ENCODE results near the gene SPDYE6. TPM values are rescaled to one million over a fixed set of nuclear protein-coding genes. Genes with fewer than 3 reads are reported as not detected.

SPDYE6 gene
- total RNA-seq, 2 experiments from 2014 or later, result 0.13 TPM; not detected in 1

DNA sequence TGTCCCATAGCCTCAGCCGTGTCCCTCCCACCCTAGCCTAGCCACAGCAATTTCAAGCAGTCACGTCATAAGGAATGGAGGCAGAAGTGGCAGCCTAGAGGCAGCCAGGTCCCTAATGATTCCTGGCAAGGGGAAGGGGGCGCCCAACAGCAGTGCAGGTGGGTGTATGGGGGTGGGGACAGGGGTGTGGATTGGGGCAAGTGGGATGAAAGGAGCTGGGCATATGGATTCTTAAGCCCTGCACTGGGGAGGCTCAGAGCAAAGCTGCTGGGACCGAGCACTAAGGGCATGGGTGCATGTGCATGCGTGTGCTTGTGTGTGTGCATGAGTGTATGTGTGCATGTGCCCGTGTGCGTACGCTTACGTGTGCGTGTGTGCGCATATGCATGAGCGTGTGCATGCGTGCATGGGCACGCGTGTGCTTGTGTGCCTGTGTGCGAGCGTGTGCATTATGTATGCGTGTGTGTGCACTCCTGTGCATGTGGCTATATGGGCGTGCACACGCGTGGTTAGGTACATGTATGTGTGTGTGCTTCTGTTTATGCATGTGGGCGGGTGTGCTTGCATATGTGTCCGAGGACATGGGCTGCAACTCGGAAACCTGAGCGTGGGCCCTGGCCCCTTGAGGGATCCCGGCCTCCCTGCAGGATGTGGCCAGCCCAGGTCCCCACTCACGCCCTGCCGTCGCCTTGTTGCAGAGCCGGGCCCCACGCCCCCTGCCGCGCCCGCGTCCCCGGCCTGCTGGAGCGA is 35.5 kb downstream of the SPDYE6 start:
- Mint-ChIP-seq H3K27ac (no peak overlapping the region), H3K27me3 (peaks cover 5% of the 10 kb centered on the region), H3K36me3 (ENCODE audit: low read depth) (no peaks in the 10 kb centered on the region), H3K4me1 (no peaks in the 10 kb centered on the region), H3K9me3 (no peaks in the 10 kb centered on the region), H3K4me3 (no peak overlapping the region)
- ChIA-PET POLR2A (no interaction called here), CTCF (no interaction called here)
- no peak for DNase-seq

DNA sequence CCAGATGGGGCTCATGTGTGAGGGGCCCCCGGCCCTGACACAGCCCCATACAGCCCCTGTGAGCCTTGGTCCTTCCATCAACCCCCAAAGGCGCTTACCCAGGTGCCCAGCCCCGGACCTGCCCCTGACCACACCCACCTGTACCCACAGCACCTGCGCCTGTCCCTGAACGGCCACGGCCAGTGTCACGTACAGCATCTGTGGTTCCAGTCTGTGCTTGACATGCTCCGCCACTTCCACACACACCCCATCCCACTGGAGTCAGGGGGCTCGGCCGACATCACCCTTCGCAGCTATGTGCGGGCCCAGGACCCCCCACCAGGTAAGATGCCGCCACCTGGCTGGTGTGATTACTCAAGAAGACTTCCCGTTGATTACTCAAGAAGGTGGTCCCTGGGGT is 36.1 kb downstream of the SPDYE6 start:
- H3K27ac Mint-ChIP-seq, result no peak overlapping the region
- H3K4me1 Mint-ChIP-seq, result no peaks in the 10 kb centered on the region
- no peaks in the 10 kb centered on the region for H3K36me3 Mint-ChIP-seq (ENCODE audit: low read depth)
- CTCF ChIA-PET, result no interaction called here
- no peak for DNase-seq
- POLR2A ChIA-PET, result interaction anchor here (0.8 kb wide), 1 partner anchor 13 kb away, joined by 3 read pairs; no protein-coding TSS in a partner anchor
- H3K4me3 Mint-ChIP-seq, result no peak overlapping the region
- H3K9me3 Mint-ChIP-seq, result no peaks in the 10 kb centered on the region
- H3K27me3 Mint-ChIP-seq, result peaks cover 5% of the 10 kb centered on the region

DNA sequence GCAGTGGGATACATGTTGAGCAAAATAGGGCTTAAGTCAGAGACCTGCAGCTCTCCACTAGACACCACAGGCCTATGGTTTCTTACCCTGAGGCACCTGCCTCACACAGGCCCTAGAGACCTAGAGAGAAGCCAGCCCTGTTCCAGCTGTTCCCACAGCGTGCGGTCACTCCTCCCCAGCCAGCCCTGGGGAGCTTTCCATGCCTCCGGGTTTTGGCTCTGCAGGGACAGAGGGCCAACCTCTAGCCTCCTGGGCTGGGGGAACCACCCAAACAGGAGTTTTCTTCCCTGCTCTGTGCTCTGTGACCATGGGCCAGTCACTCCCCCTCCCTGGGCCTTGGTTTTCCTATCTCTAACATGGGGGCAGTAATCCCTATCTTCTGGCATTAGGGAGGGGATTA is 36.6 kb downstream of the SPDYE6 start:
- Mint-ChIP-seq H3K36me3 (ENCODE audit: low read depth) (no peaks in the 10 kb centered on the region), H3K4me3 (no peak overlapping the region), H3K4me1 (no peaks in the 10 kb centered on the region), H3K27me3 (peaks cover 5% of the 10 kb centered on the region), H3K27ac (no peak overlapping the region), H3K9me3 (no peaks in the 10 kb centered on the region)
- no peak for DNase-seq
- POLR2A ChIA-PET, result interaction anchor here (0.8 kb wide), 1 partner anchor 13 kb away, joined by 3 read pairs; no protein-coding TSS in a partner anchor
- CTCF ChIA-PET, result no interaction called here

DNA sequence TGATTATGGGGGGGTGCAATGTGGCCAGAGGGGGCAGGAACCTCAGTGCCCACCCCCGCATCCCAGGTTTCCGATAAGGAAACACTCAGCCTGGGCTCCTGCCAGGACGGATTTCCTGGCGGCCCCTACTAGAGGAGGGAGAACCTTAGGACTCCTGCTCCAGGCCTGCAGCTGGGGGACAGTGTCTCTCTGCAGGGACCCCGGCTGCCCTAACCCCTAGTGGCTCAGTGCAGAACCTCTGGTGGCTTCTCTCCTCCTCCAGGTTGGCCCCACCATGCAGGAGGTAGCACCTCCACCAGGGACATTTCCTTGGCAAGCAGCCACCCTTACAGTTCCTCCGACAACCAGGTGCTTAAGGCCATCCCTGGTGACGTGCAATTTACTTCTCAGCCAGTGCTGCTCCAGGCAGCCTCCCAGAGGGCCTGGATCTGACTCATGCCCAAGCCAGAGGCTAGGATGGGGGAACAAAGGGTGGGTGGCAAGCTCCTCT is 37.7 kb downstream of the SPDYE6 start:
- H3K27me3 Mint-ChIP-seq, result peaks cover 5% of the 10 kb centered on the region
- no peak for DNase-seq
- no peak overlapping the region for H3K27ac Mint-ChIP-seq
- ChIA-PET POLR2A (no interaction called here), CTCF (no interaction called here)
- no peaks in the 10 kb centered on the region for H3K9me3 Mint-ChIP-seq
- no peaks in the 10 kb centered on the region for H3K4me1 Mint-ChIP-seq
- H3K36me3 Mint-ChIP-seq (ENCODE audit: low read depth), result no peaks in the 10 kb centered on the region
- no peak overlapping the region for H3K4me3 Mint-ChIP-seq

- H3K27me3 Mint-ChIP-seq, result peaks cover 1% of the 10 kb centered on the region
- no peak overlapping the region for H3K4me3 Mint-ChIP-seq
- no peaks in the 10 kb centered on the region for H3K36me3 Mint-ChIP-seq (ENCODE audit: low read depth)
- no peaks in the 10 kb centered on the region for H3K9me3 Mint-ChIP-seq
- ChIA-PET CTCF (no interaction called here), POLR2A (no interaction called here)
- no peaks in the 10 kb centered on the region for H3K4me1 Mint-ChIP-seq
- H3K27ac Mint-ChIP-seq, result no peak overlapping the region
- DNase-seq, result no peak
Measured at GRCh38 chr7:102317231-102318059, 38.8 kb downstream of the SPDYE6 start.

DNA sequence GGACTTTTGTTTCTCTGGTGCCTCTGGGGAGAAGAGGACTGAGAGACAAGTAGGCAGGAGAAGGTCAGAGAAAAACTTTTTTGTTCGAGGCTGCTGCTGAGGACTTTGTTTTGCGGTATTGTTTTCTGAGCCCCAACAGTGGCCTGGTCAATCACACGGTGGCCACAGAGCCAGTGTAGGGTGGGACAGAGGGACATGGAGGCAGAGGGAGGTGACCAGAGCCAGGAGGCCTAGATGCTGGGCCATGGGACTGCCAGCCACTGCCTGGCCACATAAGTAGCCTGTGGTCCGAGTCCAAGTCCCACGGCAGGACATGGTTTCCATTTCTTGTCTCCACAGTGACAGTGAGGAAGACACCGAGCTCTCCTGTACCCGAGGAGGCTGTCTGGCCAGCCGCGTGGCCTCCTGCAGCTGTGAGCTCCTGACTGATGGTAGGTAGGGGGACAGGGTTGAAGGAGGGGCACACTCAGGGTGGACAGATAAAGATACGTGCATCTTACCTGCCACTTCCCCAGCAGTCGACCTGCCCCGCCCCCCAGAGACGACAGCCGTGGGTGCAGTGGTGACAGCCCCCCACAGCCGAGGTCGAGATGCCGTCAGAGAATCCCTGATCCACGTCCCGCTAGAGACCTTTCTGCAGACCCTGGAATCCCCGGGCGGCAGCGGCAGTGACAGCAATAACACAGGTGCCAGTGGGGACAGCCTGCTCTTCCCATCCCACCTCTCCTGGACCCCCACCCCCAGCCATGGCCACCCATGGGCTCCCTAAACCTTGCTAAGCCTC is 42.1 kb downstream of the SPDYE6 start:
- Mint-ChIP-seq H3K4me3 (no peak overlapping the region), H3K9me3 (no peaks in the 10 kb centered on the region), H3K27ac (no peak overlapping the region), H3K27me3 (no peaks in the 10 kb centered on the region), H3K36me3 (ENCODE audit: low read depth) (no peaks in the 10 kb centered on the region), H3K4me1 (no peaks in the 10 kb centered on the region)
- DNase-seq, result no peak
- POLR2A ChIA-PET, result no interaction called here
- CTCF ChIA-PET, result no interaction called here

DNA sequence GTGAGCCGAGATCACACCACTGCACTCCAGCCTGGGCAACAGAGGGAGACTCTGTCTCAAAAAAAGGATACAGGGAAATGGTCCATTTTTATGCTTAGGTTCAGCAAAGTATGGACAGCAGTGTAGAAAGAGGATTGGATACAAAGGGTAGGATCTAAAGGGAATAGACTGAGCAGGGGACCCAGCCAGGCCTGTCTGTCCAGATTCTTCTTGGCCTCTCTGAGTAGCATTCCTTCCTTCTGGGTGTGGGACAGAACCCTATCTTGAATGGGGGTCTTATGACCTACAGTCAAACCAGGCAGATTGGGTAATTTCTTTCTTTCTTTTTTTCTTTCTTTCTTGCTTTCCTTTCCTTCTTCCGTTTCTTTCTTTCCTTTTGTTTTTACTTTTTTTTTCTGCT is 43.9 kb downstream of the SPDYE6 start:
- POLR2A ChIA-PET, result no interaction called here
- H3K27me3 Mint-ChIP-seq, result no peaks in the 10 kb centered on the region
- no peak overlapping the region for H3K4me3 Mint-ChIP-seq
- no peak overlapping the region for H3K27ac Mint-ChIP-seq
- peaks cover 9% of the 10 kb centered on the region for H3K4me1 Mint-ChIP-seq
- no peak for DNase-seq
- no peaks in the 10 kb centered on the region for H3K9me3 Mint-ChIP-seq
- no peaks in the 10 kb centered on the region for H3K36me3 Mint-ChIP-seq (ENCODE audit: low read depth)
- CTCF ChIA-PET, result no interaction called here

GRCh38 chr7:102310414-102310815 is 45.8 kb downstream of the SPDYE6 start:
- Mint-ChIP-seq H3K27me3 (no peaks in the 10 kb centered on the region), H3K27ac (no peak overlapping the region), H3K4me3 (no peak overlapping the region), H3K9me3 (no peaks in the 10 kb centered on the region), H3K4me1 (peaks cover 24% of the 10 kb centered on the region), H3K36me3 (ENCODE audit: low read depth) (no peaks in the 10 kb centered on the region)
- ChIA-PET POLR2A (no interaction called here), CTCF (interaction anchor here (1.1 kb wide), 1 partner anchor 32 kb away, joined by 3 read pairs; no protein-coding TSS in a partner anchor)
- no peak for DNase-seq

- Mint-ChIP-seq H3K4me1 (peaks cover 34% of the 10 kb centered on the region), H3K4me3 (peak overlapping the region; percentile 30), H3K27ac (peak overlapping the region; percentile 72), H3K27me3 (no peaks in the 10 kb centered on the region), H3K36me3 (ENCODE audit: low read depth) (no peaks in the 10 kb centered on the region), H3K9me3 (no peaks in the 10 kb centered on the region)
- ChIA-PET CTCF (interaction anchor here (0.6 to 1.2 kb wide), 2 partner anchors 25 to 1671 kb away, joined by 3 to 4 read pairs; no protein-coding TSS in a partner anchor), POLR2A (interaction anchor here (1.0 to 1.9 kb wide), 3 partner anchors 13 to 105 kb away, joined by 3 to 6 read pairs (median 3); partner anchors contain the start of gene PRKRIP1)
- DNase-seq, result peak; percentile 63
Measured at GRCh38 chr7:102306916-102307677, 49.1 kb downstream of the SPDYE6 start.

DNA sequence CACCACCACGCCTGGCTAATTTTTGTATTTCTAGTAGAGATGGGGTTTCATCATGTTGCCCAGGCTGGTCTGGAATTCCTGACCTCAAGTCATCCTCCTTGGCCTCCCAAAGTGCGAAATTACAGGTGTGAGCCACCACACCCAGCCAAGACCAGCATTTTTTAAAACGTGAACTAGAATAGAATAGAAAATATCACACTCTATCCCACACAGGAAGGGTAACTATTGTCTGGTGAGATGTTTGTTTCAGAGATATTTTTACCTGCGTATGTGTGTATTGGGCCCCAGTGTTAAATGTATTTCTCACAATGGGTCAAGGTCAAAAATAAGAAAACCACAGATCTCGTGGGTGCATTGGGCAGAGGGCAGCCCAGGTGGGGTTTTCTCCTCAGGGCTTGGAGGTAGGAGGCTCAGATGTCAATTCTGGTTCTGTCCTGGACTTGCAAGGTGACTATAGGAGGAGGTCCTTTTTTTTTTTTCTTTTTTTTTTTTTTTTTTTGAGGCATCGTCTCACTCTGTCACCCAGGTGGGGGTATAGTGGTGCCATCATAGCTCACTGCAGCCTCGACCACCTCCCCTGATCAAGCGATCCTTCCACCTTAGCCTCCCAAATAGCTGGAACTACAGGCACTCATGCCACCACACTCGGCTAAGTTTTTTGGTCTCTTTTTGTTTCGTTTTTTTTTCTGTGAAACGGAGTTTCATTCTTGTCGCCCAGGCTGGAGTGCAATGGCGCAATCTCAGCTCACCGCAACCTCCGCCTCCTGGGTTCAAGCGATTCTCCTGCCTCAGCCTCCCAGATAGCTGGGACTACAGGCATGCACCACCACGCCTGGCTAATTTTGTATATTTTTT is 50.6 kb downstream of the SPDYE6 start:
- Mint-ChIP-seq H3K4me3 (no peak overlapping the region), H3K27ac (peak overlapping the region; percentile 76), H3K27me3 (no peaks in the 10 kb centered on the region), H3K9me3 (no peaks in the 10 kb centered on the region), H3K36me3 (ENCODE audit: low read depth) (no peaks in the 10 kb centered on the region), H3K4me1 (peaks cover 34% of the 10 kb centered on the region)
- POLR2A ChIA-PET, result interaction anchor here (1.9 kb wide), 1 partner anchor 91 kb away, joined by 6 read pairs; the partner anchor contains the start of gene PRKRIP1
- CTCF ChIA-PET, result interaction anchor here (1.2 kb wide), 1 partner anchor 23 kb away, joined by 3 read pairs; no protein-coding TSS in a partner anchor
- DNase-seq, result no peak

DNA sequence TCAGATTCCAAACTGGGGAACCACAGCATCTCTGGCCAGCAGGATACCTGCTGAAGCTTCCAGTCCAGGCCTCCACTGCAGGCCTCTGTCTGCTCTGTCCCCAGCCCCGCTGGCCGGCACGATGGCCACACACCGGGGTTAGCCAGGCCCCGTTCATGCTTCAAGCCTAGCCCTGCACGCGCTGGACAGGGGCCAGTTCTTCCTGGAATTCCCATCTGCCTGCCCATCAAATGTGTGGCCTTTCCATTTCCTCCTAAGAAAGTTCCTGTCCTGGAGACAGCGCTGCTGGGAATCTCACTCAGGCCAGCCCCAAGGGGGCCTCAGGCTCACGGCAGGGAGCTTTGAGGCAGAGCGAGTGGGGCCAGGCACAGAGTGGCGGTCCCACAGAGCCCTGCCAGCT is 51.6 kb downstream of the SPDYE6 start:
- Mint-ChIP-seq H3K27me3 (no peaks in the 10 kb centered on the region), H3K9me3 (no peaks in the 10 kb centered on the region), H3K4me3 (no peak overlapping the region), H3K27ac (no peak overlapping the region), H3K4me1 (peaks cover 34% of the 10 kb centered on the region), H3K36me3 (ENCODE audit: low read depth) (no peaks in the 10 kb centered on the region)
- ChIA-PET POLR2A (no interaction called here), CTCF (no interaction called here)
- DNase-seq, result no peak

Measured in activated CD4-positive, alpha-beta memory T cell treated with anti-CD3 and anti-CD28 coated beads, Interleukin-2, amount 10 ng/mL, durations not matched to agents 7 days and 5 days (primary cell).